Activated naive CD4-positive, alpha-beta T cell treated with anti-CD3 and anti-CD28 coated beads, Interleukin-2, amount 10 ng/mL, durations not matched to agents 7 days and 5 days (primary cell): ENCODE measurements around the gene RPS3.
A peak's percentile ranks its signal among the peaks of the same experiment; 100 is the strongest.
"Not testable (repeated sequence)": the region's sequence is repeated elsewhere in the genome, so short reads cannot be mapped to it uniquely, and the experiment has no call there.

ENCODE experiments used
- CTCF ChIA-PET: fragments of 350-600 bp; sonication (Branson Sonifier 250); formaldehyde crosslinking; loops from one replicate; lab custom pipeline; 2021; ENCODE audit warnings: antibody characterized with exemption; lab: Charles Lee
- DNase-seq: peaks from one replicate; pipeline ENCODE4 v3.0.0-alpha.2; 2020
- H3K27ac Mint-ChIP-seq: one replicate; pipeline ENCODE4 v1.8.0; 2021; ENCODE audit warnings: mild to moderate bottlenecking, moderate library complexity, mixed read lengths
- H3K27me3 Mint-ChIP-seq: one replicate; pipeline ENCODE4 v1.8.0; 2021; ENCODE audit warnings: mild to moderate bottlenecking, mixed read lengths
- H3K36me3 Mint-ChIP-seq: one replicate; pipeline ENCODE4 v1.8.0; 2021; ENCODE audit warnings: mixed read lengths
- H3K4me1 Mint-ChIP-seq: one replicate; pipeline ENCODE4 v1.8.0; 2021; ENCODE audit warnings: mixed read lengths
- H3K4me3 Mint-ChIP-seq: one replicate; pipeline ENCODE4 v1.8.0; 2021; ENCODE audit warnings: mild to moderate bottlenecking, moderate library complexity, mixed read lengths
- H3K9me3 Mint-ChIP-seq: one replicate; pipeline ENCODE4 v1.8.0; 2021; ENCODE audit warnings: mixed read lengths

RPS3 gene

GRCh38 chr11:75369560-75370255 lies 29.6 kb upstream of the RPS3 start:
- CTCF ChIA-PET = no interaction called here
- no peak overlapping the region for H3K27ac Mint-ChIP-seq

DNA sequence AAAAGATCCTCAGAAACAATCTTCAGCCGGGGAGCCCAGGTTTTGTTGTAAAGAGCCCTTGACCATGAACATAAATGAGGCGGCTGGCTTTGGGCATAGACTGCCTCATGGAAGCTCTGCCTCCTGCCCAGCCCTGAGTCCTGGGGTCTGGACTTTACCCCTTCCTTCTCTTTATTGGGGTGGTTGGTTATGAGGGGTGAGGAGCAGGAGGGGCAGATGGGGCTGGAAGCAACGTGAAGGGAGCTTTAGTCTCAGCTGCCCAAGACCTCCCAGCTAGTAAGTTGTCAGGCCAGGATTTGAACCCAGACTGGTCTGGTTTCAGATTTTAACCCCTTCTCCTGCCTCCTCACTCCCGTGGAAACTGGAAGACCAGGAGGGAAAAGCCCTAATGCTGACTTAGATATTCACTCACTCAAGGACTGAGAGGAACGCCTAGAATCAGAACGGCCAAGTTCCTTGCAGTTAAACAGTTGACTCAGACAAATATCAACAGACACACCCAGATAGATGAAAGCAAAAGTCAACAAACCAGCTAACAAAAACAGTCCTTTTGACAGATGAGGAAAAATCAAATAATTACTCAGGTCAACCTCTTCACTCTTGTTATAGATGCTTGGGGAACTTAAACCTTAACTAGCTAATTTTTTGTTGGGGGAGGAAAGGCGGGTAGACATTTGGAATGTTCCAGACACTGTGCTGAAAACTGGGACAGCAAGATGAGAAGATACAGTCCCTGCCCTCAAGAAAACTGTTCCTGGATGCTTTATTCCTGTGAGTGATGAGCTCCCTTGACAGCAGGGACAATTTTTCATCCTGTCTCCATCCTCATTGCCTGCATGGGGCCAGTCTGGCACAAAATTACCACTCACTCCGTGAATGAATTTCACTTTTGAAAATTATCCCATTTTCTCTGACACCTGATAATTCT lies 27.1 kb upstream of the RPS3 start:
- CTCF ChIA-PET = interaction anchor here (0.7 to 2.0 kb wide), 4 partner anchors 10 to 16 kb away, joined by 3 to 9 read pairs (median 3); no protein-coding TSS in a partner anchor
- Mint-ChIP-seq H3K4me1 (peaks cover 26% of the 10 kb centered on the region), H3K27ac (no peak overlapping the region), H3K4me3 (no peak overlapping the region), H3K9me3 (peaks cover 4% of the 10 kb centered on the region), H3K36me3 (peaks cover 5% of the 10 kb centered on the region), H3K27me3 (peaks cover 25% of the 10 kb centered on the region)
- DNase-seq = no peak

More at GRCh38 chr11:75369560-75370255, 29.6 kb upstream of the RPS3 start:
- H3K4me1 Mint-ChIP-seq = peaks cover 26% of the 10 kb centered on the region
- peaks cover 4% of the 10 kb centered on the region for H3K9me3 Mint-ChIP-seq
- peaks cover 5% of the 10 kb centered on the region for H3K36me3 Mint-ChIP-seq
- H3K27me3 Mint-ChIP-seq = peaks cover 21% of the 10 kb centered on the region
- DNase-seq = no peak
- no peak overlapping the region for H3K4me3 Mint-ChIP-seq

DNA sequence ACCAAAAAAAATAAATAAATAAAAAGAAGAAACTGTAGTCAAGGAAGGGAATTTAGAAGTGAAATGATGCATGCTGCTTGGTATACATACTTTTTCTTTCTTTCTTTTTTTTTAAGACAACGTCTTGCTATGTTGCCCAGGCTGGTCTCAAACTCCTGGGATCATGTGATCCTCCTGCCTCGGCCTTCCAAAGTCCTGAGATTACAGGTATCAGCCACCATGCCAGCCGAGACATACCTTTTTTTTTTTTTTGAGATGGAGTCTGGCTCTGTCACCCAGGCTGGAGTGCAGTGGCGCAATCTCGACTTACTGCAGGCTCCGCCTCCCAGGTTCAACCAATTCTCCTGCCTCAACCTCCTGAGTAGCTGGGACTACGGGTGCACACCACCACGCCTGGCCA lies 26.1 kb upstream of the RPS3 start:
- Mint-ChIP-seq H3K27me3 (peaks cover 25% of the 10 kb centered on the region), H3K36me3 (peaks cover 5% of the 10 kb centered on the region), H3K27ac (no peak overlapping the region), H3K4me1 (peaks cover 23% of the 10 kb centered on the region), H3K4me3 (no peak overlapping the region), H3K9me3 (peaks cover 4% of the 10 kb centered on the region)
- no peak for DNase-seq
- CTCF ChIA-PET = interaction anchor here (0.7 to 2.2 kb wide), 3 partner anchors 9 to 44 kb away, joined by 3 to 9 read pairs (median 7); no protein-coding TSS in a partner anchor

DNA sequence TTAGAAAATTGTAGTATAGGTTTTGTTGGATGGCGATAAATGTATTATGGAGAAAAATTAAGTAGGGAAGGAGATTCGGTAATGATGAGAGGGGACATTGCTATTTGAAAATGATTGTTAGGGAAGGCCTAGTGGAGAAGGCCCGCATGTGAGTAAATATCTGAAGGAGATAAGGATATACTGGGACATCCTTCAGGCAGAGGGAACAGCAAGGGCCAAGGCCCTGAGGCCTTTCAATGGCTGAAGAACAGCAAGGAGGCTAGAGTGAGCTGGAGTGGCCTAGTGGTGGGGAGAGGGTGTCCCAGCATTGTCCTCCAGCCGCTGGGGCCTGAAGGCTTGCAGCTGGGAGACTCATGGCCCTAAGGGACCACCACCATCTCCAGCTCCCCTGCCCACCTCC lies 24.7 kb upstream of the RPS3 start:
- Mint-ChIP-seq H3K4me3 (no peak overlapping the region), H3K4me1 (peaks cover 15% of the 10 kb centered on the region), H3K27ac (no peak overlapping the region), H3K27me3 (peaks cover 25% of the 10 kb centered on the region), H3K9me3 (peaks cover 4% of the 10 kb centered on the region), H3K36me3 (peaks cover 3% of the 10 kb centered on the region)
- no peak for DNase-seq
- CTCF ChIA-PET = interaction anchor here (1.2 to 2.2 kb wide), 4 partner anchors 10 to 95 kb away, joined by 3 to 7 read pairs (median 3); no protein-coding TSS in a partner anchor

- CTCF ChIA-PET = interaction anchor here (2.2 kb wide), 1 partner anchor 46 kb away, joined by 7 read pairs; no protein-coding TSS in a partner anchor
- no peak overlapping the region for H3K4me3 Mint-ChIP-seq
- H3K9me3 Mint-ChIP-seq = no peaks in the 10 kb centered on the region
- peaks cover 29% of the 10 kb centered on the region for H3K27me3 Mint-ChIP-seq
- peaks cover 7% of the 10 kb centered on the region for H3K4me1 Mint-ChIP-seq
- no peaks in the 10 kb centered on the region for H3K36me3 Mint-ChIP-seq
- no peak overlapping the region for H3K27ac Mint-ChIP-seq
- DNase-seq = no peak
Measured at GRCh38 chr11:75375626-75376025, 23.7 kb upstream of the RPS3 start.

GRCh38 chr11:75376175-75376574 lies 23.1 kb upstream of the RPS3 start:
- Mint-ChIP-seq H3K36me3 (no peaks in the 10 kb centered on the region), H3K4me1 (peaks cover 6% of the 10 kb centered on the region), H3K4me3 (no peak overlapping the region), H3K27me3 (peaks cover 26% of the 10 kb centered on the region), H3K27ac (no peak overlapping the region), H3K9me3 (no peaks in the 10 kb centered on the region)
- no peak for DNase-seq
- CTCF ChIA-PET = no interaction called here

- CTCF ChIA-PET = interaction anchor here (12.9 kb wide), 1 partner anchor 100 kb away, joined by 389 read pairs; no protein-coding TSS in a partner anchor
- H3K9me3 Mint-ChIP-seq, H3K27ac Mint-ChIP-seq, DNase-seq, H3K36me3 Mint-ChIP-seq, H3K4me3 Mint-ChIP-seq: not testable (repeated sequence)
- Mint-ChIP-seq H3K27me3 (peaks cover 15% of the 10 kb centered on the region), H3K4me1 (peaks cover 13% of the 10 kb centered on the region)
Measured at GRCh38 chr11:75378776-75379175, 20.5 kb upstream of the RPS3 start.

DNA sequence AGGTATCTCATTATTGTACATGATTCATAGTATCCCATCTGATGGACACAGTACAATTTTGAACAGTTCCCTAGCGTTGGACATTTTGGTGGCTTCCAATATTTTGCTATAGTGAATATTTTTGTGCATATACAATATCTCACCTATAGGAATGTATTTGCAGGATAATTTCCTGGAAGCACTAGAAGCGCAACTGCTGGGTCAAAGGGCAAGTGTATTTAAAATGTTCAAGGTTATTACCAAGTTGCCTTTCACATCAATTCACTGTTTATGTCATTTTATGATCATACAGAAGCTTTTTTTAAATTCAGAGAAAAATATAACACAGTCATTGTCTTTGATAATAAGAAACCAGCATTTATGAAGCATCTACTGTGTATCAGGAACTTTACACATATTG lies 19.1 kb upstream of the RPS3 start:
- Mint-ChIP-seq H3K4me1 (peaks cover 24% of the 10 kb centered on the region), H3K9me3 (no peaks in the 10 kb centered on the region), H3K27ac (no peak overlapping the region), H3K27me3 (peaks cover 19% of the 10 kb centered on the region), H3K4me3 (no peak overlapping the region), H3K36me3 (no peaks in the 10 kb centered on the region)
- DNase-seq = no peak
- CTCF ChIA-PET = interaction anchor here (1.8 to 12.9 kb wide), 4 partner anchors 40 to 109 kb away, joined by 3 to 389 read pairs (median 55); no protein-coding TSS in a partner anchor

- H3K27ac Mint-ChIP-seq = no peak overlapping the region
Measured at GRCh38 chr11:75380716-75381420, 18.4 kb upstream of the RPS3 start.

GRCh38 chr11:75383246-75383645 lies 16.1 kb upstream of the RPS3 start:
- CTCF ChIA-PET = interaction anchor here (0.6 to 12.9 kb wide), 10 partner anchors 11 to 105 kb away, joined by 3 to 389 read pairs (median 7); no protein-coding TSS in a partner anchor
- peak; percentile 64 for DNase-seq
- Mint-ChIP-seq H3K36me3 (no peaks in the 10 kb centered on the region), H3K27me3 (peaks cover 14% of the 10 kb centered on the region), H3K4me1 (peaks cover 24% of the 10 kb centered on the region), H3K27ac (peak overlapping the region; percentile 84), H3K4me3 (no peak overlapping the region), H3K9me3 (no peaks in the 10 kb centered on the region)

More at GRCh38 chr11:75380716-75381420, 18.4 kb upstream of the RPS3 start:
- Mint-ChIP-seq H3K27me3 (peaks cover 15% of the 10 kb centered on the region), H3K4me1 (peaks cover 24% of the 10 kb centered on the region), H3K4me3 (no peak overlapping the region), H3K36me3 (no peaks in the 10 kb centered on the region), H3K9me3 (no peaks in the 10 kb centered on the region)
- DNase-seq = no peak
- CTCF ChIA-PET = interaction anchor here (1.8 to 12.9 kb wide), 4 partner anchors 41 to 110 kb away, joined by 3 to 389 read pairs (median 55); no protein-coding TSS in a partner anchor

- peak; percentile 77 for DNase-seq
- Mint-ChIP-seq H3K4me3 (no peak overlapping the region), H3K27ac (no peak overlapping the region), H3K4me1 (peaks cover 24% of the 10 kb centered on the region), H3K27me3 (peaks cover 14% of the 10 kb centered on the region), H3K9me3 (no peaks in the 10 kb centered on the region), H3K36me3 (no peaks in the 10 kb centered on the region)
- CTCF ChIA-PET = interaction anchor here (0.7 to 12.9 kb wide), 16 partner anchors 10 to 147 kb away, joined by 3 to 389 read pairs (median 5); no protein-coding TSS in a partner anchor
Measured at GRCh38 chr11:75384438-75385080, 14.8 kb upstream of the RPS3 start.

DNA sequence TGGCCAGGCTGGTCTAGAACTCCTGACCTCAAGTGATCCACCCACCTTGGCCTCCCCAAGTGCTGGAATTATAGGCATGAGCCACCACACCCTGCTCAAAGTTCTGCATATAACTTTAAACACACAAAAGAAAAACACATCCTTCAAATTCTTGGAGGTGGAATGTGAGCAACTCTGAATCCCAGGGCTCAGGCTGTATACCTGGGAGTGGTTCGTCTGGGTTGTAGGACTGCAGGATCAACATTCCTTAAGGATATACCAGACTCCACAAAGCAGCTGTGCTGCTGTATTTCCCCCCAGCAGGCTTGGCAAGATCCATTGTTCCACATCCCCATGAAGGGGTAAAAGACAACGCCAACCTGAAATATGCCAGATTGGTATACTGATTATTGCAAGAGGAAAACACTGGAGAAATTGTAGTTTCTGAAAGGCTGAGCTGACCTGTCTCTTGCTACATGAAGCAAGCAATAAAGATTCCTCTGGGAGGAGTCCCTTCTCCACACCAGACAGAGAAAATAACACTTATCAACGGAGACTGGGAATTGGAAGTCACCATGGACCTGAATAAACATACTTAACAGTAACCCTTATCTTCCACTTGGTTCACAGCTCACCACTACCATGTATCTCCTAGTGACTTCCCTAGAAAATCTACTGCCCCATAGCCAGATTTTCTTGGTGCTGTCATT lies 12.2 kb upstream of the RPS3 start:
- H3K9me3 Mint-ChIP-seq = no peaks in the 10 kb centered on the region
- no peak overlapping the region for H3K27ac Mint-ChIP-seq
- no peaks in the 10 kb centered on the region for H3K36me3 Mint-ChIP-seq
- no peak for DNase-seq
- H3K4me1 Mint-ChIP-seq = peaks cover 21% of the 10 kb centered on the region
- H3K4me3 Mint-ChIP-seq = no peak overlapping the region
- CTCF ChIA-PET = interaction anchor here (1.3 to 12.9 kb wide), 11 partner anchors 13 to 145 kb away, joined by 3 to 389 read pairs (median 12); no protein-coding TSS in a partner anchor
- H3K27me3 Mint-ChIP-seq = peaks cover 29% of the 10 kb centered on the region
